Caki2 (cell line): ENCODE data around the gene SLC9A8. TPM values are rescaled to one million over a fixed set of nuclear protein-coding genes. Genes with fewer than 3 reads are reported as not detected.

Experiments used
- total RNA-seq: library from RNA; depleted of rRNA; stranded (reverse); fragments of >200 nt; shearing (Covaris generic); gene quantifications from 2 replicates; pipeline ENCODE4 v1.2.3, GENCODE V29; 2014; ENCODE audit warnings: low replicate concordance; rRNA removed

The SLC9A8 gene
- total RNA-seq, 1 experiment from 2014 or later = 7.6 TPM

Other genes starting within 250 kb of the SLC9A8 start
- gene PTGIS, start 244.7 kb upstream of the SLC9A8 start, total RNA-seq = not detected in 2 replicates
- gene B4GALT5, start 99.0 kb upstream of the SLC9A8 start, total RNA-seq = 55.2 and 66.4 TPM in 2 replicates
- 2.8 and 4.2 TPM in 2 replicates for gene SPATA2, start 102.7 kb downstream of the SLC9A8 start, total RNA-seq
- 86.0 and 160 TPM in 2 replicates for gene RNF114, start 123.6 kb downstream of the SLC9A8 start, total RNA-seq
- 0.10 TPM in 1 of 2 replicates, not detected in the other for gene SNAI1, start 170.2 kb downstream of the SLC9A8 start, total RNA-seq